Hematopoietic multipotent progenitor cell treated with erythropoietin and hydrocortisone succinate and interleukin-3 and kit ligand, for 17 days (in vitro differentiated cells): ENCODE data around the gene MAP6.
"Not testable (repeated sequence)": the region's sequence is repeated elsewhere in the genome, so short reads cannot be mapped to it uniquely, and the experiment has no call there.

Experiments used
- DNase-seq: peaks from one replicate; pipeline ENCODE4 v3.0.0-alpha.2; 2015; ENCODE audit warnings: low spot score

MAP6 gene

GRCh38 chr11:75591966-75592365 is 76.9 kb downstream of the MAP6 start:
- no peak for DNase-seq

- no peak for DNase-seq
Observed at GRCh38 chr11:75591371-75591770, 77.5 kb downstream of the MAP6 start.

- DNase-seq = peak; percentile 90
Observed at GRCh38 chr11:75589933-75590332, 78.9 kb downstream of the MAP6 start.

- no peak for DNase-seq
Observed at GRCh38 chr11:75589051-75589450, 79.8 kb downstream of the MAP6 start.

- peak; percentile 17 for DNase-seq
Observed at GRCh38 chr11:75588051-75588481, 80.8 kb downstream of the MAP6 start.

- no peak for DNase-seq
Observed at GRCh38 chr11:75586395-75586794, 82.4 kb downstream of the MAP6 start.

- DNase-seq = no peak
Observed at GRCh38 chr11:75585293-75585670, 83.6 kb downstream of the MAP6 start.

GRCh38 chr11:75584659-75585292 is 84.1 kb downstream of the MAP6 start:
- not testable (repeated sequence) for DNase-seq

- DNase-seq = peak; percentile 45
Observed at GRCh38 chr11:75583718-75584658, 84.8 kb downstream of the MAP6 start.

- DNase-seq = peak; percentile 49
Observed at GRCh38 chr11:75582895-75583717, 85.7 kb downstream of the MAP6 start.

GRCh38 chr11:75582506-75582894 is 86.3 kb downstream of the MAP6 start:
- DNase-seq = no peak

GRCh38 chr11:75579841-75580240 is 89.0 kb downstream of the MAP6 start:
- DNase-seq = no peak

- no peak for DNase-seq
Observed at GRCh38 chr11:75578977-75579376, 89.9 kb downstream of the MAP6 start.

- DNase-seq = peak; percentile 60
Observed at GRCh38 chr11:75577207-75577606, 91.6 kb downstream of the MAP6 start.

GRCh38 chr11:75576499-75576918 is 92.3 kb downstream of the MAP6 start:
- DNase-seq = no peak

- no peak for DNase-seq
Observed at GRCh38 chr11:75576017-75576416, 92.8 kb downstream of the MAP6 start.

- no peak for DNase-seq
Observed at GRCh38 chr11:75574698-75575602, 93.9 kb downstream of the MAP6 start.

GRCh38 chr11:75572744-75573143 is 96.1 kb downstream of the MAP6 start:
- DNase-seq = no peak

GRCh38 chr11:75571625-75572024 is 97.2 kb downstream of the MAP6 start:
- no peak for DNase-seq

- no peak for DNase-seq
Observed at GRCh38 chr11:75570559-75571139, 98.2 kb downstream of the MAP6 start.

GRCh38 chr11:75568616-75569219 is 100.1 kb downstream of the MAP6 start:
- no peak for DNase-seq
